ENCODE results near the gene IFT122. TPM values are rescaled to one million over a fixed set of nuclear protein-coding genes. Genes with fewer than 3 reads are reported as not detected.

The IFT122 gene
- total and polyA plus RNA-seq, 12 donors: 15.7 to 38.4 (median 23.6) TPM

- peaks cover 27 to 32% of the 10 kb centered on the region in 2 donors for H3K4me1 ChIP-seq (replicated peaks in 1 of 2)
- no peak for DNase-seq
- intact Hi-C loops (cut with DNase I): no loop called here
- H3K9me3 ChIP-seq (replicated peaks in 1 of 3): no peaks in the 10 kb centered on the region
- no peaks in the 10 kb centered on the region for H3K27me3 ChIP-seq
- H3K36me3 ChIP-seq (replicated peaks in 1 of 2): peaks cover 0 to 49% of the 10 kb centered on the region in 2 donors
- H3K27ac ChIP-seq: peak overlapping the region in 2 of 5 donors; percentile 44 to 46
- TF ChIP-seq POLR2A (IDR thresholded peaks at IDR 0.05): no peak
- TF ChIP-seq, protein P1, sequence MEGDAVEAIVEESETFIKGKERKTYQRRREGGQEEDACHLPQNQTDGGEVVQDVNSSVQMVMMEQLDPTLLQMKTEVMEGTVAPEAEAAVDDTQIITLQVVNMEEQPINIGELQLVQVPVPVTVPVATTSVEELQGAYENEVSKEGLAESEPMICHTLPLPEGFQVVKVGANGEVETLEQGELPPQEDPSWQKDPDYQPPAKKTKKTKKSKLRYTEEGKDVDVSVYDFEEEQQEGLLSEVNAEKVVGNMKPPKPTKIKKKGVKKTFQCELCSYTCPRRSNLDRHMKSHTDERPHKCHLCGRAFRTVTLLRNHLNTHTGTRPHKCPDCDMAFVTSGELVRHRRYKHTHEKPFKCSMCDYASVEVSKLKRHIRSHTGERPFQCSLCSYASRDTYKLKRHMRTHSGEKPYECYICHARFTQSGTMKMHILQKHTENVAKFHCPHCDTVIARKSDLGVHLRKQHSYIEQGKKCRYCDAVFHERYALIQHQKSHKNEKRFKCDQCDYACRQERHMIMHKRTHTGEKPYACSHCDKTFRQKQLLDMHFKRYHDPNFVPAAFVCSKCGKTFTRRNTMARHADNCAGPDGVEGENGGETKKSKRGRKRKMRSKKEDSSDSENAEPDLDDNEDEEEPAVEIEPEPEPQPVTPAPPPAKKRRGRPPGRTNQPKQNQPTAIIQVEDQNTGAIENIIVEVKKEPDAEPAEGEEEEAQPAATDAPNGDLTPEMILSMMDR (IDR thresholded peaks at IDR 0.05): no peak
- no peak overlapping the region for H3K4me3 ChIP-seq
- 81 to 85% (median 82%) methylated on average over 4 to 8 of the region's 8 CpGs for WGBS, 4 donors
These were observed 124.0 kb downstream of the IFT122 start for GRCh38 chr3:129563850-129564535.

DNA sequence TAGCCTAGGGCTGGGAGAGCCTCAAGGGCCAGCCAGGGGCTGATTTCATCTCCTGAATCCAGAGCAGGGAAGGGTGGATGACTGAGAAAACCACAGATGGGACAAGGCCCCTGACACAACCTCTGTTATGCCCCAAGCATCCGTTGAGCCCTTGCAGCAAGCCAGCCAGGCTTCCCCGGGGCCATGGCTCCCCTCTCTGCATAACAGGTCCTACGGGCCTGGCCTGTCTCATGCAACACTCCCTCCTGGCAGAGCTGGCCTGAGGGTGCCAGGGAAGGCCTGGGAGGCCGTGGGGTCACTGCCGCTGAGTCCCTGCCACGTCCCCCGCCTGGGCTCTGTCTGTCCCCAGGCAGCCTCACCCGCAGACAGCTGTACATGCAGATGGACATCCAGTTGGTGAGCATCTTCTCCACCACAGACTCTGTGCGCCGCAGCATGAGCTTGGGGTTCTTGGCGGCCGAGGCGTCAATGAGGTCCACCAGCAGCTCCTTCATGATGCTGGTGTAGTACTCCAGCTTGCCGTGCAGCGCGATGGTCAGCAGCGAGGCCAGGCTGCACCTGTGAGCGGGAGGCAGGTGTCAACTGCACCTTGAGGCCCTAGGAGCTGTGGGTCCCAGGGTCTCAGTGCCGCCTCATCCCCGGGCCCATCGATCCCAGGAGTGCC is 125.1 kb downstream of the IFT122 start:
- TF ChIP-seq POLR2A (IDR thresholded peaks at IDR 0.05): no peak
- TF ChIP-seq, protein P1 (IDR thresholded peaks at IDR 0.05): no peak
- no peaks in the 10 kb centered on the region for H3K9me3 ChIP-seq (replicated peaks in 1 of 3)
- peaks cover 16 to 21% of the 10 kb centered on the region in 2 donors for H3K4me1 ChIP-seq (replicated peaks in 1 of 2)
- intact Hi-C loops (cut with DNase I): no loop called here
- H3K36me3 ChIP-seq (replicated peaks in 1 of 2): peaks cover 0 to 48% of the 10 kb centered on the region in 2 donors
- H3K27ac ChIP-seq: peak overlapping the region in 2 of 5 donors; percentile 44 to 46
- DNase-seq: no peak
- 88 to 95% (median 92%) methylated on average over 2 to 21 of the region's 21 CpGs for WGBS, 4 donors
- no peaks in the 10 kb centered on the region for H3K27me3 ChIP-seq
- H3K4me3 ChIP-seq: no peak overlapping the region

GRCh38 chr3:129565902-129566301 is 125.9 kb downstream of the IFT122 start:
- peaks cover 0 to 56% of the 10 kb centered on the region in 2 donors for H3K36me3 ChIP-seq (replicated peaks in 1 of 2)
- H3K4me3 ChIP-seq: no peak overlapping the region
- 95 to 100% (median 96%) methylated on average over 3 to 7 of the region's 7 CpGs for WGBS, 4 donors
- peak overlapping the region in 1 of 5 donors; percentile 46 for H3K27ac ChIP-seq
- H3K9me3 ChIP-seq (replicated peaks in 1 of 3): no peaks in the 10 kb centered on the region
- no peak for DNase-seq
- no peak for TF ChIP-seq POLR2A (IDR thresholded peaks at IDR 0.05)
- TF ChIP-seq, protein P1 (IDR thresholded peaks at IDR 0.05): no peak
- no peaks in the 10 kb centered on the region for H3K27me3 ChIP-seq
- intact Hi-C loops (cut with DNase I): no loop called here
- peaks cover 8 to 13% of the 10 kb centered on the region in 2 donors for H3K4me1 ChIP-seq (replicated peaks in 1 of 2)

DNA sequence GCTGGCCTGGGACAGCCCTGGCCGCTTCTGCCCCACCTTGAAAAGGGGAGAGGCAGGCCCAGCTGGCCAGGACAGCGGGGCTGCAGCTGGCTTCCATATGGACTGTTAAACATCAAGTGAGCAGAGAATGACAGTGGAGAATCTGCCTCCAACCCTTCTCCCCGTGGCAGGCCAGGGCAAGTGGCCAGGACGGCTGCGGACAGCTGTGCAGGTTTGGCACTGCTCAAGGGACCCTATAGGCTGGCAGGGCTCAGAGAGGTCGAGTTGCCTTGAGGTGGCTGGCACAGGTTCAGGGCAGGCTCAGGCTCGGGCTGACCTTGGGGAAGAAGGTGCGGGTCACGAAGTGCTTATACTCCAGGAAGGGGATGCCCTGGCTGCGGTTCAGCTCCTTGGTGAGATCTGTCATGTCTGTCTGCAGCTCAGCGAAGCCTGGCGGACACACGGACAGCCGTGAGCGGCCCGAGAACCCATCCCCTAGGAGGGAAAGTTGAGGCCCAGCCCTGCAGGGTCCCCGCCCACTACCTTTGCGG is 127.2 kb downstream of the IFT122 start:
- H3K4me1 ChIP-seq (replicated peaks in 1 of 2): no peaks in the 10 kb centered on the region
- intact Hi-C loops (cut with DNase I): no loop called here
- no peak for TF ChIP-seq POLR2A (IDR thresholded peaks at IDR 0.05)
- TF ChIP-seq, protein P1 (IDR thresholded peaks at IDR 0.05): no peak
- H3K27me3 ChIP-seq: no peaks in the 10 kb centered on the region
- peak in 1 of 7 donors; percentile 50 for DNase-seq
- peak overlapping the region in 1 of 5 donors; percentile 58 for H3K27ac ChIP-seq
- no peak overlapping the region for H3K4me3 ChIP-seq
- WGBS, 4 donors: 71 to 75% (median 75%) methylated on average over 8 to 18 of the region's 18 CpGs
- peaks cover 0 to 61% of the 10 kb centered on the region in 2 donors for H3K36me3 ChIP-seq (replicated peaks in 1 of 2)
- no peaks in the 10 kb centered on the region for H3K9me3 ChIP-seq (replicated peaks in 1 of 3)
